Natural killer cell (primary cell): ENCODE results near the gene TBC1D9B. TPM values are rescaled to one million over a fixed set of nuclear protein-coding genes. Genes with fewer than 3 reads are reported as not detected.

Source experiments
- ATAC-seq, 3 donors: fragments of 150-1000 bp in 2 of 3; fragments of 200-7000 bp in 1 of 3; cut with Tn5 transposase; 1 replicate in 1 of 3; 2 replicates in 2 of 3; pipeline ENCODE4 v1.10.0; 2021; ENCODE audit warnings: mild to moderate bottlenecking in 2 of 3, moderate library complexity in 2 of 3
- DNase-seq, 2 donors: peaks; one replicate each; pipeline versions ENCODE4 v3.0.0 to v3.0.0-alpha.2; 2013 to 2021; ENCODE audit warnings: mixed read lengths in 1 of 2
- H3K27ac ChIP-seq: one replicate; pipeline ENCODE4 v1.5.1; 2013; ENCODE audit warnings: mild to moderate bottlenecking, low read length
- H3K27me3 ChIP-seq: one replicate; pipeline ENCODE4 v1.6.1; 2013; ENCODE audit warnings: low read length; ENCODE audit not compliant: control insufficient read depth, insufficient read depth
- H3K36me3 ChIP-seq: one replicate; pipeline ENCODE4 v1.6.1; 2013; ENCODE audit warnings: low read length; ENCODE audit not compliant: control insufficient read depth, insufficient read depth
- H3K4me1 ChIP-seq: one replicate; pipeline ENCODE4 v1.6.1; 2013; ENCODE audit warnings: low read length; ENCODE audit not compliant: control insufficient read depth, insufficient read depth
- H3K4me3 ChIP-seq: one replicate; pipeline ENCODE4 v1.5.1; 2013; ENCODE audit warnings: low read length
- H3K9me3 ChIP-seq: one replicate; pipeline ENCODE4 v1.6.1; 2013; ENCODE audit warnings: low read length; ENCODE audit not compliant: control insufficient read depth, insufficient read depth
- H3K27ac Mint-ChIP-seq, 2 donors: one replicate each; pipeline ENCODE4 v1.8.0; 2022; ENCODE audit warnings: mild to moderate bottlenecking in 2 of 2, mixed read lengths in 2 of 2, moderate library complexity in 1 of 2
- H3K27me3 Mint-ChIP-seq, 2 donors: one replicate each; pipeline ENCODE4 v1.8.0; 2022; ENCODE audit warnings: low read depth in 2 of 2, mixed read lengths in 2 of 2
- H3K36me3 Mint-ChIP-seq: one replicate; pipeline ENCODE4 v1.8.0; 2022; ENCODE audit warnings: mixed read lengths
- H3K4me1 Mint-ChIP-seq, 2 donors: one replicate each; pipeline ENCODE4 v1.8.0; 2022; ENCODE audit warnings: mixed read lengths in 2 of 2
- H3K4me3 Mint-ChIP-seq: one replicate; pipeline ENCODE4 v1.8.0; 2022; ENCODE audit warnings: mild to moderate bottlenecking, moderate library complexity, mixed read lengths
- H3K9me3 Mint-ChIP-seq, 2 donors: one replicate each; pipeline ENCODE4 v1.8.0; 2022; ENCODE audit warnings: mixed read lengths in 2 of 2
- CTCF ChIP-seq: fragments of 200-600 bp; IDR thresholded peaks from one replicate; pipeline ENCODE4 v1.8.0; 2022; ENCODE audit warnings: antibody characterized with exemption
- WGBS: methylation state at CpG from one replicate; pipeline ENCODE4 v1.1.7; 2013; ENCODE audit warnings: missing lambda C conversion rate; ENCODE audit not compliant: insufficient coverage; 5-methylcytosine and 5-hydroxymethylcytosine counted together
- intact Hi-C: fragments of 100-400 bp; cut with micrococcal nuclease; formaldehyde crosslinking; loops from one replicate; pipeline ENCODE4 v1.14.2; 2022
- total RNA-seq, 4 donors: library from RNA; stranded (reverse); fragments of 120-200 nt in 1 of 4; gene quantifications; one replicate each; pipeline versions ENCODE4 v1.2.3 to v1.2.4, GENCODE V29; 2013 to 2022

TBC1D9B gene
- total RNA-seq, 3 donors from 2014 or later (not counting 1 experiment from before 2014, with no cell fraction given) = 102 to 115 (median 113) TPM

DNA sequence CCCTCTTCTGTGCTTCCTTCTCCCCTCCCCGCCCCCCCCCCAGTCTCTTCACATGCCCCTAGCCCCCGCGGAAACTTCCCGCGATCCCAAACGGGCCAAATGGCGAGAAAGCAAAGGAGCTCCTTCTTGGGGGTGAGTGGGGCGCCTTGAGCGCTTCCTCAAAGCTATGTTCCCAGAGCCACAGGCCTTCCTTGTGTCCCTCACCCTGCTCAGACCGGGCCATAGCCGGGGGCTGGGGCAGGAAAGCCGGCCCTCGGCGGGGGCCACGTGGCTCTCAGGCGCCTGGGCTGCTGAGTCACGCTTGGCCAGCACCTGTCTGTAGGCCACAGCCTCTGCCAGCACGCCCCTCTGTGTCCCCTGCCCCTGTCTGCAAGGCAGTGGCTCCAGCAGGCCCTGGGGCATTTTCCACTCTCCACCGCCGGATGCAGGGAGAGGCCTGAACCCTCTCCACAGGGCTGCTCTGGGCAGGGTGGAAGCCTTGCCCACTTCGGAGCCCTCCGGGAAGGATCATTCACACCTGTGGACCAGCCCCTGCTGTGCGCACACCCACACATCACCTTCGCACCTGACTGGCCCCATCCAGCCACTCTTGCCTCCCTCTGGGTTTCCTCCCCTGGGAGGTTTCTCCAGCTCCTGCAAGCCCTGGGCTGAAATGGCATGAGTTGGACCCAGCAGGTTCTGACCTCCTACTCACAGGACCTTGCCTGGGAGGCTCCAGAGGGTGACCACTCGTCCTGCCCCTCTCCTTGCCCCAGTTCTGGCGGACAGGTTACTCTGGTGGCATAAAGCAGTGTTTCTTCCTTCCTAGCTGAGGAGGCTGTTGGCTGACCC is 88.2 kb downstream of the TBC1D9B start:
- Histone ChIP-seq H3K27me3 (no peaks in the 10 kb centered on the region), H3K4me3 (peak overlapping the region; percentile 50), H3K27ac (peak overlapping the region; percentile 100), H3K36me3 (peaks cover 14% of the 10 kb centered on the region), H3K4me1 (peaks cover 64% of the 10 kb centered on the region), H3K9me3 (no peaks in the 10 kb centered on the region)
- Mint-ChIP-seq H3K36me3 (peaks cover 2% of the 10 kb centered on the region), H3K4me3 (peak overlapping the region; percentile 84), H3K4me1 (peaks cover 34 to 51% of the 10 kb centered on the region in 2 donors), H3K27ac (peak overlapping the region; percentile 97 to 98), H3K27me3 (peaks cover 0 to 3% of the 10 kb centered on the region in 2 donors), H3K9me3 (no peaks in the 10 kb centered on the region)
- 29% methylated on average over 23 of the region's 26 CpGs for WGBS
- ATAC-seq = peak; percentile 15 to 34 (median 26)
- intact Hi-C loops = loop anchor here (1.0 to 2.0 kb wide), 4 partner anchors 8 to 196 kb away; partner anchors contain the start of genes HNRNPH1, MAML1 and MGAT4B
- DNase-seq = peak; percentile 65 to 71
- TF ChIP-seq CTCF = no peak

- Histone ChIP-seq H3K27ac (peak overlapping the region; percentile 100), H3K4me3 (peak overlapping the region; percentile 50), H3K4me1 (peaks cover 62% of the 10 kb centered on the region), H3K36me3 (peaks cover 7% of the 10 kb centered on the region), H3K9me3 (no peaks in the 10 kb centered on the region), H3K27me3 (no peaks in the 10 kb centered on the region)
- H3K4me3 Mint-ChIP-seq = peak overlapping the region; percentile 88
- H3K9me3 Mint-ChIP-seq = no peaks in the 10 kb centered on the region
- peak; percentile 95 to 98 for DNase-seq
- peaks cover 28 to 45% of the 10 kb centered on the region in 2 donors for H3K4me1 Mint-ChIP-seq
- peak; percentile 59 to 81 (median 72) for ATAC-seq
- WGBS = 2% methylated on average over 35 of the region's 35 CpGs
- H3K36me3 Mint-ChIP-seq = no peaks in the 10 kb centered on the region
- intact Hi-C loops = loop anchor here (1.0 kb wide), 2 partner anchors 87 to 196 kb away; partner anchors contain the start of genes HNRNPH1 and MAML1
- TF ChIP-seq CTCF = no peak
- peaks cover 0 to 3% of the 10 kb centered on the region in 2 donors for H3K27me3 Mint-ChIP-seq
- peak overlapping the region; percentile 97 to 98 for H3K27ac Mint-ChIP-seq
Measured at GRCh38 chr5:179818746-179819295, 88.9 kb downstream of the TBC1D9B start.

DNA sequence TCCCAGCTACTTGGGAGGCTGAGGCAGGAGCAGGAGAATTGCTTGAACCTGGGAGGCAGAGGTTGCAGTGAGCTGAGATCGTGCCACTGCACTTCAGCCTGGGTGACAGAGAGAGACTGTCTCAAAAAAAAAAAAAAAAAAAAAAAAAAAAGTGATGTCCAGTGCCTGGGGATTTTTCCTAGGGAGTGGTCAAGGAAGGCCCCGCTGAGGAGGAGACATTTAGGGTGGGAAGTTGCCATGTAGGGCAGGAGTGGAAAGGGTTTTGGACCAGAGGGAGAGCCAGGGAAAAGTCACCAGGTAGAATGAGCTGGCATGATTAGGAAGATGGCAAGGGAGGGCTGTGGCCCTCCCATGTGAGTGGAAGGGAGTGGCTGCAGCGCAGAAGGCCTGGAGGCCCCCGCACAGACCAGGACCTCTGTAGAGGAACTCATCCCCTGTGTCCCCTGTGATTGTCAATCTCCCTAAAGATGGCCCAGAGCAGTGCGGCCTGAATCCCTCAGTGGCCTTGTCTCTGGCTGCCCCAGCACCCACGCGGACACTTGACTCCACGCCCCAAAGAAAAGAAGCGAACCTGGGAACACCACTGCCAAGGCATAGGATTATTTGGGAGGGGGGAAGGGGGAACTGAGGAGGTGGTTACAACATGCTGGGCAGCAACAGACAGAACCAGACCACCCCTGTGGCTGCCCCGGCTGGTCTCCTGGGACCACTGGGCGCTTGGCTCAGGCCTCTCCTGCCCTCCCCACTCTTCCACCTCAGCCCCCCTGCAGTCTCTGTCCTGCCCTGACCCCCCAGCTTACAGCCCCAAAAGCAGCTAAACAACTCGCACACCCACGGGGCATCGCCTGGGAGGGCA is 89.6 kb downstream of the TBC1D9B start:
- Mint-ChIP-seq H3K4me3 (peak overlapping the region; percentile 88), H3K27ac (peak overlapping the region; percentile 97 to 98), H3K36me3 (no peaks in the 10 kb centered on the region), H3K27me3 (peaks cover 0 to 3% of the 10 kb centered on the region in 2 donors), H3K4me1 (peaks cover 27 to 44% of the 10 kb centered on the region in 2 donors), H3K9me3 (no peaks in the 10 kb centered on the region)
- DNase-seq = no peak
- Histone ChIP-seq H3K36me3 (peaks cover 2% of the 10 kb centered on the region), H3K4me1 (peaks cover 56% of the 10 kb centered on the region), H3K9me3 (no peaks in the 10 kb centered on the region), H3K4me3 (peak overlapping the region; percentile 50), H3K27me3 (no peaks in the 10 kb centered on the region), H3K27ac (peak overlapping the region; percentile 100)
- intact Hi-C loops = no loop called here
- no peak for ATAC-seq
- WGBS = 86% methylated on average over 14 of the region's 14 CpGs
- no peak for TF ChIP-seq CTCF
